Measurements from ENCODE around the gene MRRF. TPM values are rescaled to one million over a fixed set of nuclear protein-coding genes. Genes with fewer than 3 reads are reported as not detected.

The MRRF gene
- total RNA-seq, 2 experiments from 2014 or later = 71.7 to 73.0 TPM

DNA sequence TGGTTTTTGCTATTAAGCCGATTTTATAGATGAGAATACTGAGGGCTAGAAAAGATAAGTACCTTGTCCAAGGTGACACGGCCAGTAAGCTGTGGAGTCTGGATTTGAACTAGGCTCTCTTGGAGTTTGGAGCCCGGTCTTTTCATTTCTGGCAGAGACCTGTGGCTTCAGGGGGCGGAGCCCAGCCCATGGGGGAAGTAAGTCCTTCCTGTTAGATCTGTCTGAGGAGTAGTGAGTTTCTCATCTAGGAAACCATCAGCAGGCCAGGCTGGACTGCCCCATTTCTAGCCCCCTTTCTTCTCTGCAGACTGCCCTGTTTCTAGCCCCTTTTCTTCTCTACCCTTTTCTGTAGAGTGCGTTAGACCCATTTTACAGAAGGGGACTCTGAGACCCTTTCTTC is 105.6 kb downstream of the MRRF start:
- ChIA-PET CTCF (interaction anchor here (1.8 kb wide), 1 partner anchor 20 kb away, joined by 6 read pairs; no protein-coding TSS in a partner anchor), POLR2A (no interaction called here)

DNA sequence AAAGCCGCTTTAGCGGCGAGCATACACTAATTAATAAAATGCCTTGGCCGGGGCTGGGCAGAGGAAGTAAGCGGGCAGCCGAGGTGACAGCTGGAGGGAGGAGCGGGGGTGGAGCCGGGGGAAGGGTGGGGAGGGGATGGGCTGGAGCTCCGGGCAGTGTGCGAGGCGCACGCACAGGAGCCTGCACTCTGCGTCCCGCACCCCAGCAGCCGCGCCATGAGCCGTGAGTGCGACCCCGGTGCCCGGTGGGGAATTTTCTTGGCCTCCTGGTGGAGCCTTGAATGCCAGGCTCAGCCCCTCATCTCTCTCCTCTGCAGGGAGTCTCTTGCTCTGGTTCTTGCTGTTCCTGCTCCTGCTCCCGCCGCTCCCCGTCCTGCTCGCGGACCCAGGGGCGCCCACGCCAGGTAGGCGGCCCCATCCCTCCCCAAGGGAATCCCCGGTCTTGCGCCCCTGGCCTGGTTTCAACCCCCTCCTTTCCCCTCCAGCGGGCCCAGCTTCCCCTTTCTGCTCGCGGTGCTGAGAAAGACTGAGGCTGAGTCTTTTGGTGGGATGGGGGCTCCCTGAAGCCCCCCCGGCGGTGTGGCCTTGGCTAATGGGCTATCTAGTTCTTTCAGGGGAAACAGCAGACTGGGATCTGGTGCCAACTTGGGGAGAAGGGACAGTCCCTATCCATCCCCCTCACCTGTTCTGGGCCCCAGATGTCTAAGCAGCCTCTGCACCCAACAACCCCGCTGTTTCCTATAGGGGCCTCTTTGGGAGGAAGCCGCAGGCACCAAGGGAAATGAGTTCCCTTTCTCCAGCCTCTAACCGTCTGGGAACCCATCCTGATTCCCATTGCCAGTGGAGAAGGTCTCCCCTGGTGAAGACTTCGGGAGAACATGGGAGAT is 106.4 kb downstream of the MRRF start, which contains the start of gene PTGS1:
PTGS1 (plus strand) TSS at position 156 of the 887 bp plus-strand sequence; CDS start at position 217, 61 bp downstream.
- CTCF ChIA-PET = interaction anchor here (1.8 kb wide), 1 partner anchor 21 kb away, joined by 6 read pairs; no protein-coding TSS in a partner anchor
- POLR2A ChIA-PET = no interaction called here

DNA sequence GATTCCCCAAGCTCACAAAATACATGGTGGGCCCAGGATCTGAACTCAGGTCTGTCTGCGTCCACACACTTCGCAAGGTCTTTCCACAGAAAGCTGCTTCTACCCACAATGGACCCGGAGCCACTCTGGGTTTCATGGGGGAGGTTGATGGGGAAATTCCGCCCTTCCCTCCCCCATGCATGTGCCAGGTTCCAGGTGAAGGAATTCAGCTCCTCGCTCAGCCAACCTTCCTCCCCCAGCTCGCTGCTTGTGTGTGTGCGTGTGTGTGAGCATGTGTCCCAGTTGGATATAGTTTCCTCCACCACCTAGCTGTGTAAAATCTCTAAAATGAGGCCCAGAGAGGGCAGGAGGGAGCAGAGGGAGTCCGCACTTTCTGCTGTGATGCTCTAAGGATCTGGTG is 107.2 kb downstream of the MRRF start:
- CTCF ChIA-PET = no interaction called here
- POLR2A ChIA-PET = no interaction called here

DNA sequence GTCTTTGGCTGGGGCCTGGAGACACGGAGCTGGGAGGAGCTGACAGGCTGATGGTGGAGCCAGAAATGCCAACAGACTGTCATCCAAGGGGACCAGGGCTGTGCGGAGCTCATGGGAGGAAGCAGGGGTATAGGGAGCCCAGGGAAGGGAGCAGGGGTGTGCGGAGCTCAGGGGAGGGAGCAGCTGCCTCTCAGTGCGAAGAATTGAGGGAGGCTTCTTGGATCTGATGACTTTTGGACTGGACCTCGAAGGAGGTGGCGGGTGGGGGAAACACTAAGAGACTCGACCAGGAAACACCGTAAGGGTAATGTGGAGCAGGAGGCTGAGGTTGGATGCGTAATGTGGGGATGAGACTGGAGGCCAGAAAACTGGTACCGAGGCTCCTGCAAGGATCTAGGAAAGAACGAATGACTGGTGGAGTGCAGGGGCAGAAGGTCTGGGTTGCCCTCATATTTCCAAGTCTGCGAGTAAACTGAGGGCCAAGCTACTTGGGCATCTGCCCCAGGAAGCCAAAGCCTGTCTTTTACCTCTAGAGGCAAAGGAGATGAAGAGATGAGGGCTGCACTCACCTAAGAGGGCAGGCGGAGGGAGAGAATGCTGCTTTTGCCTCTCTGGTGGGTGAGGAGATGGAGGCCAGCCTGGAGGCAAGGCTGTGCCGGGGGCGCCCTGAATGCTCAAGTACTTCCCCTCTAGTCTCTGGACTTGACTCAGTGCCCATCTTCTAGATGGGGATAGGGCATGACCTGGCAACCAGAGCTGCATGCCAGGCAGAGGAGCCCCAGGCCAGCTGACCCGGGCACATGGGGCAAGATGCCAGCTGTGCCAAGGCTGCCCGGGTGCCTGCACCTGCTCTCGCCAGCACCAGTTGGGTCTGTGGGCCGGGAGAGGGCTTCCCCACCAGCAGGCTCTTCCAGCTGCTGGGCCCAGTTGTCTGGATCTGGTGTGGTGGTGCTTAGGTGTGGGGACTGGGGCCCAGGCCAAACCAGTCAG is 108.5 kb downstream of the MRRF start:
- ChIA-PET POLR2A (no interaction called here), CTCF (interaction anchor here (0.5 to 0.8 kb wide), 2 partner anchors 9 to 21 kb away, joined by 3 read pairs; no protein-coding TSS in a partner anchor)

DNA sequence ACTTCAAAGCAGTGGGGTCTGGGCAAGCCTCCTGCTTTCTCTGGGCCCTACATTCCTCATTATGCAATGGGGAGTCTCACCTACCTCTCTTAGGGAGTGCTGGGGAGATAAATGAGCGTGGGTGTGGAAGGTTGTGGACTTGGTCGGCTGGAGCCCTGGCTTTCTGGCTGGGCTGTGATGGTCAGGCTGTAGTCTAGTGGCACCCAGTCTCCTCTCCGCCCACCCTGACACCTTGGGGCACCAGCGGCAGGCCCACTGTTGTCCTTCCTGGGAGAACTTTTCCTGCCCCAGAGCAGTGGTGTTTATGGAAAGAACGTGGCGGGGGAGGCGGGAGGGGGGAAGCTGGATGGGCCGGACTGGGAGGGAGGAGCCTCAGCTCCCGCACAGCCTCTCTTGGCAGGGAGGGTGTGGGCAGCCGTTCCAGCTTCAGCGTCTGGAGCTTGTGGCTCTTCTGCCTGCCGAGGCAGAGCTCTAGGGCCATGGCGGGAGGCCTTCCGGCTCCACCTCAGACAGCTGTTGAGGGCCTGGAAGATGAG is 110.3 kb downstream of the MRRF start:
- CTCF ChIA-PET = no interaction called here
- POLR2A ChIA-PET = no interaction called here

DNA sequence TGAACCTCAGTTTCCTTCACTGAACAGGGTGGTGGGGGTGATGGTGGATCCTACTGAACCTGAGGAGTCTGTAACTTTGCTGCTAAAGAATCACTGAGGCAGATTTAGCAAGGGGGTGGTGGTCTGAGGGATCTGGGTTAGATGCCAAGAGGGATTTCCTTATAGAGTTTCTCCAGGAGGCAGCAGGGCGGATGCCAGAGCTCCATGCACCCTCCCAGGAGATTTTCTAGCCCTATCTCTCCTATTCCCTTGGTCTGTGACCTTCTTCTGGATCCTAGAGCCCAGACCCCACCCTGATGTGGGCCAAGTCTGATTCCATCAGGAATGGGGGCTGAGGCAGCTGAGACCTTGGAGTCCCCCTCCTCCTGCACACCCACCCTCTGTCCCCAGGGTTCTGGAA is 112.1 kb downstream of the MRRF start:
- POLR2A ChIA-PET = no interaction called here
- CTCF ChIA-PET = no interaction called here

DNA sequence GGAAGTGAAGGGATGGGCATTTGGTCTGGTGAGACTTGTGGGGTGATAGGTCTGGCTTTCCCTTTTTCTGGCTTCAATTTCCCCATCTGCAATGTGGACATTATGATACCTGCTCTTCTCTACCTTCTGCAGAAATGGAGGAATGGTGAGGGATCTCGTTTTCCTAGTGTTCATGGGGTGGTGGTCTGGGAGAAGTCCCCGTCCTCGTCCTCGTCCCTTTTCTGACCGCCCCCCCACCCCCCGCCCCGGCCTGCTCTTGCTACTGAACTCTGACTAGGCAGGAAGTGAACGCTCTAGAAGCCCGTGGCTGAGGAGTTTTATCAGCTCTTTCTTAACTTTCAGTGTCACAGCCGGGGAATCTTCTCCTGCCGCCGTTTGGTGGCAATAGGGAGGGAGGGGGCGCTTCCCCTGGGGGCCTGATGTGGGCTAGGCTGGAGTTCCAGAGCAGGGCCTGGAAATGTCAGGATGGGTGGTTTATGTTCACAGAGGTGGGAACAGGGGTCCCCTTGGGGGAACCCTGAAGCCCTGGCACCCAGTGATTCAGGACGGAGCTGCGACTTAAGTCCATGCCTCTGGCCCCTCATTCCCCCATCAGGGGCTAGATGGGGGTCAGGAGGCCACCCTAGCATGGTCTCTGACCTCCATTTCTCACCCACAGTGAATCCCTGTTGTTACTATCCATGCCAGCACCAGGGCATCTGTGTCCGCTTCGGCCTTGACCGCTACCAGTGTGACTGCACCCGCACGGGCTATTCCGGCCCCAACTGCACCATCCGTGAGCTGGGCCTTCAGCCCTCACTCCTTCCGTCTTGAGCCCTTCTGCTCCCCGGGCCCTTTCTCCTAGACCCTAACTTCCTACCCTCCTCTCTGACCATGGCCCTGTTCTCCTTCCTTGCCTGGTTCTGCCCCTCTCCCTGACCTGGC is 112.8 kb downstream of the MRRF start:
- CTCF ChIA-PET = no interaction called here

DNA sequence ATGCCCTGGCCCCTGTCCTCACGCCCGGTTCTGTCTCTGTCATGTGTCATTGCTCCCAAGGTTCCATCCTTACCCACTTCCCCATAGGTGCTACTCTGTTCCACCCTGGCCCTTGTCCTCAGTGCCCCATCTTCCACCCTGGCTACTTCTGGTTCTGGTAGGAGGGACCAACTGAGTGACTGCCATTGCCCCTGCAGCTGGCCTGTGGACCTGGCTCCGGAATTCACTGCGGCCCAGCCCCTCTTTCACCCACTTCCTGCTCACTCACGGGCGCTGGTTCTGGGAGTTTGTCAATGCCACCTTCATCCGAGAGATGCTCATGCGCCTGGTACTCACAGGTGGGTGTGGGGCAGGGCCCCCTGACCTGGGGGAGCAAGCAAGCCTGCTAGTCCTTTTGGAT is 113.6 kb downstream of the MRRF start:
- ChIA-PET POLR2A (no interaction called here), CTCF (no interaction called here)

More for the DNA sequence above, 112.8 kb downstream of the MRRF start:
- POLR2A ChIA-PET = no interaction called here

DNA sequence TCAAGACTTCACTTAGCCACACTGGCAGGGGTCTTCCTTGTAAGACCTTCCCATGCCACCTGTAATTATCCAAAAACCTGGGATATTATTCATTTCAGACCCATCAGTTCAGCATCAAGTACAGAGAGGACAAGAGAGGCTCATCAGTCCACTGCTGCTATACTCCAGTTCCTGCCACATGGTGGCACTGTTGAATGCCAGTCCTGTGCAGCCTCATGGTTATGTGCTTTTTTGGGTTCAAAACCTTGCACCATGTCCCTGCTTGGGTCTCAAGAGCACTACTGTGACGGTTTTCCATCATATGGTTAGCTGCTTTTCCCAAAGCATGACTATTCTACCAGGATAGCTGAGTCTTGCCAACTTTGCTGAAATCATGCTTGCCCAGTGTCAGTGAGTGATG is 114.7 kb downstream of the MRRF start:
- ChIA-PET CTCF (interaction anchor here (0.7 kb wide), 1 partner anchor 85 kb away, joined by 3 read pairs; no protein-coding TSS in a partner anchor), POLR2A (no interaction called here)

DNA sequence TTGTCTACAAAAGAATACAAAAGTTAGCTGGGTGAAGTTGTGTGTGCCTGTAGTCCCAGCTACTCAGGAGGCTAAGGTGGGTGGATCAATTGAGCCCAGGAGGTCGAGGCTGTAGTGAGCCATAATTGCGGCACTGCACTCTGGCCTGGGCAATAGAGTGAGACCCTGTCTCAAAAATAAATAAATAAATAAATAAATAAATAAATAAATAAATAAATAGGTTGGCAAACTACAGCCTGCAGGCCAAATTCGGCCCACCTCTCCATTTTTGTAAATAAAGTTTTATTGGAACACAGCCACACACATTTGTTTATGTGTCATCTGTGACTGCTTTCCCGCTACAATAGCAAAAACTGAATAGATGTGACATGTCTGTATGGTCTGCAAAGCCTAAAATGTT is 115.6 kb downstream of the MRRF start:
- POLR2A ChIA-PET = no interaction called here
- CTCF ChIA-PET = interaction anchor here (0.7 kb wide), 1 partner anchor 84 kb away, joined by 3 read pairs; no protein-coding TSS in a partner anchor

Other genes starting within 250 kb of the MRRF start
- 1 to 10 TPM; 2.0 to 2.6 TPM for gene TTLL11, start 171.6 kb upstream of the MRRF start, total RNA-seq
- 10 to 100 TPM; 50.7 to 56.2 TPM for gene NDUFA8, start 105.1 kb upstream of the MRRF start, total RNA-seq
- not detected for gene MORN5, start 105.0 kb upstream of the MRRF start, total RNA-seq
- gene LHX6, start 35.9 kb upstream of the MRRF start, total RNA-seq = not detected
- 10 to 100 TPM; 34.1 to 35.4 TPM for gene RBM18, start within 50 bp of the MRRF start, total RNA-seq
- under 1 TPM in 1 of 2 experiments, not detected in 1; 0.08 TPM for gene PTGS1, start 106.1 kb downstream of the MRRF start, total RNA-seq
- gene OR1J1, start 213.0 kb downstream of the MRRF start, total RNA-seq = not detected
- gene OR1J2, start 245.9 kb downstream of the MRRF start, total RNA-seq = not detected

All from activated CD8-positive, alpha-beta memory T cell treated with anti-CD3 and anti-CD28 coated beads for 36 hours (primary cell).